ENCODE results near the gene SUMO2.

The SUMO2 gene

DNA sequence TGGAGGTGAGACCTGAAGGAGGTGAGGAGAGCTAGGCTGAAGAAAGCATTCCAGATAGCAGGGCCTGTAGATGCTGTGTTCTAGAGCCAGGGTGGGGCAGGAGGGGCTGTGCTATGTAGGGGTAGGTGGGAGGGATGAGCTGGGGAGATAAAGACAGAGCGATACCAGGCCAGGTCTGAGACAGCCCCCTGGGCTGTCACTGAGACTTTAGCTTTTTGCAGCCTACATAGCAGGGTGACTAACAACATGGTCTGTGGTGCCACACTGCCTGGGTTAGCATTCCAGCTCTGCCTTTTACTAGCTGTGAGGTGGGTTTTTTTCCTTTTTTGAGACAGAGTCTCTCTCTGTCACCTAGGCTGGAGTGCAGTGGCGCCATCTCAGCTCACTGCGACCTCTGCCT lies 37.1 kb upstream of the SUMO2 start:
- no peak for TF ChIP-seq TAF1 (IDR thresholded peaks at IDR 0.05; ENCODE audit: low read depth)
- no peak for TF ChIP-seq RAD21 (IDR thresholded peaks at IDR 0.05; ENCODE audit: low read depth)
- TF ChIP-seq REST (IDR thresholded peaks at IDR 0.05; ENCODE audit: low read depth) = no peak
- TF ChIP-seq FOXM1 (IDR thresholded peaks at IDR 0.05; ENCODE audit: borderline replicate concordance, low read depth) = no peak

GRCh38 chr17:75218131-75218530 lies 35.4 kb upstream of the SUMO2 start:
- TF ChIP-seq, protein P1, sequence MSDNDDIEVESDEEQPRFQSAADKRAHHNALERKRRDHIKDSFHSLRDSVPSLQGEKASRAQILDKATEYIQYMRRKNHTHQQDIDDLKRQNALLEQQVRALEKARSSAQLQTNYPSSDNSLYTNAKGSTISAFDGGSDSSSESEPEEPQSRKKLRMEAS (IDR thresholded peaks at IDR 0.05) = no peak
- TF ChIP-seq FOXM1 (IDR thresholded peaks at IDR 0.05; ENCODE audit: borderline replicate concordance, low read depth) (no peak), RAD21 (IDR thresholded peaks at IDR 0.05; ENCODE audit: low read depth) (no peak), TEAD4 (IDR thresholded peaks at IDR 0.05) (no peak), NFIC (IDR thresholded peaks at IDR 0.05) (no peak), CEBPB (IDR thresholded peaks at IDR 0.05) (no peak), REST (IDR thresholded peaks at IDR 0.05; ENCODE audit: low read depth) (no peak), ZBTB7A (IDR thresholded peaks at IDR 0.05; ENCODE audit: low read depth) (no peak), EP300 (IDR thresholded peaks at IDR 0.05; ENCODE audit: borderline replicate concordance) (no peak)

- TF ChIP-seq NFIC (IDR thresholded peaks at IDR 0.05) (no peak), EGR1 (IDR thresholded peaks at IDR 0.05) (no peak), CREB1 (IDR thresholded peaks at IDR 0.05; ENCODE audit: low read depth) (no peak), CEBPB (IDR thresholded peaks at IDR 0.05) (no peak), YY1 (IDR thresholded peaks at IDR 0.05; ENCODE audit: low read depth) (no peak), FOXM1 (IDR thresholded peaks at IDR 0.05; ENCODE audit: borderline replicate concordance, low read depth) (no peak), USF1 (IDR thresholded peaks at IDR 0.05) (no peak)
- TF ChIP-seq, protein P1 (IDR thresholded peaks at IDR 0.05) = no peak
Measured at GRCh38 chr17:75209061-75209460, 26.3 kb upstream of the SUMO2 start.

GRCh38 chr17:75208161-75208560 lies 25.4 kb upstream of the SUMO2 start:
- TF ChIP-seq CREB1 (IDR thresholded peaks at IDR 0.05; ENCODE audit: low read depth) (no peak), REST (IDR thresholded peaks at IDR 0.05; ENCODE audit: low read depth) (no peak), RAD21 (IDR thresholded peaks at IDR 0.05; ENCODE audit: low read depth) (no peak), YY1 (IDR thresholded peaks at IDR 0.05; ENCODE audit: low read depth) (no peak), EGR1 (IDR thresholded peaks at IDR 0.05) (no peak), EP300 (IDR thresholded peaks at IDR 0.05; ENCODE audit: borderline replicate concordance) (no peak), USF1 (IDR thresholded peaks at IDR 0.05) (no peak), TEAD4 (IDR thresholded peaks at IDR 0.05) (no peak), NFIC (IDR thresholded peaks at IDR 0.05) (no peak), CEBPB (IDR thresholded peaks at IDR 0.05) (no peak), TAF1 (IDR thresholded peaks at IDR 0.05; ENCODE audit: low read depth) (no peak), TCF12 (IDR thresholded peaks at IDR 0.05; ENCODE audit: low read depth) (no peak), FOXM1 (IDR thresholded peaks at IDR 0.05; ENCODE audit: borderline replicate concordance, low read depth) (no peak), ZBTB7A (IDR thresholded peaks at IDR 0.05; ENCODE audit: low read depth) (no peak)
- TF ChIP-seq, protein P1 (IDR thresholded peaks at IDR 0.05) = no peak

GRCh38 chr17:75207760-75208159 lies 25.0 kb upstream of the SUMO2 start:
- TF ChIP-seq ZBTB7A (IDR thresholded peaks at IDR 0.05; ENCODE audit: low read depth) = no peak
- no peak for TF ChIP-seq EP300 (IDR thresholded peaks at IDR 0.05; ENCODE audit: borderline replicate concordance)
- TF ChIP-seq TCF12 (IDR thresholded peaks at IDR 0.05; ENCODE audit: low read depth) = no peak
- no peak for TF ChIP-seq CREB1 (IDR thresholded peaks at IDR 0.05; ENCODE audit: low read depth)
- no peak; the same call in 1 of the 2 replicates for TF ChIP-seq CEBPB (IDR thresholded peaks at IDR 0.05)
- TF ChIP-seq, protein P1 (IDR thresholded peaks at IDR 0.05) = no peak
- no peak for TF ChIP-seq TEAD4 (IDR thresholded peaks at IDR 0.05)
- TF ChIP-seq FOXM1 (IDR thresholded peaks at IDR 0.05; ENCODE audit: borderline replicate concordance, low read depth) = no peak
- no peak for TF ChIP-seq YY1 (IDR thresholded peaks at IDR 0.05; ENCODE audit: low read depth)
- TF ChIP-seq EGR1 (IDR thresholded peaks at IDR 0.05) = no peak
- no peak for TF ChIP-seq USF1 (IDR thresholded peaks at IDR 0.05)
- TF ChIP-seq RAD21 (IDR thresholded peaks at IDR 0.05; ENCODE audit: low read depth) = no peak
- no peak for TF ChIP-seq REST (IDR thresholded peaks at IDR 0.05; ENCODE audit: low read depth)
- TF ChIP-seq NFIC (IDR thresholded peaks at IDR 0.05) = no peak
- TF ChIP-seq TAF1 (IDR thresholded peaks at IDR 0.05; ENCODE audit: low read depth) = no peak

All from Ishikawa (cell line).